Fibroblast of the conjunctiva (primary cell): ENCODE data around the gene USP6NL.
A peak's percentile ranks its signal among the peaks of the same experiment; 100 is the strongest.
"Not testable (repeated sequence)": the region's sequence is repeated elsewhere in the genome, so short reads cannot be mapped to it uniquely, and the experiment has no call there.

ENCODE experiments used
- DNase-seq: peaks from one replicate; pipeline ENCODE4 v3.0.0-alpha.2; 2010; ENCODE audit warnings: low read depth

Gene USP6NL

GRCh38 chr10:11515596-11516430 lies 95.6 kb downstream of the USP6NL start:
- DNase-seq: peak; percentile 64

- DNase-seq: no peak
Measured at GRCh38 chr10:11513727-11514126, 97.7 kb downstream of the USP6NL start.

DNA sequence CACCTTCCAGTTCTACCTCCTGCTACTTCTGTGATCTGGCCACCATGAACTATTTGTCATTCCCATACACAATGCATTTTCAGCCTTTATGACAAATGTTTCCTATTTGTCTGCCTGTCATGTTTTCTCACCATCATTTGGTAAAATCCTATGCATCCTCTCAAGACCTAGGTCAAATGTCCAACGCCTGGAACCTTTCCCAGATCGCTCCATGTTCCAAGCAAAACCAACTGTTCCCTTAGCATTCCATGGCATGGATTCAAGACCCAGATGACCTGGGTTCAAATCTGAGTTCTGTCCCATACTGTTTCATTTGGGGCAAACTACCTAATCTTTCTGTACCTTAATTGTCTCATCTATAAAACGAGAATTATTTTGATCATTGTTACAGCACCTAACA lies 98.9 kb downstream of the USP6NL start:
- no peak for DNase-seq

DNA sequence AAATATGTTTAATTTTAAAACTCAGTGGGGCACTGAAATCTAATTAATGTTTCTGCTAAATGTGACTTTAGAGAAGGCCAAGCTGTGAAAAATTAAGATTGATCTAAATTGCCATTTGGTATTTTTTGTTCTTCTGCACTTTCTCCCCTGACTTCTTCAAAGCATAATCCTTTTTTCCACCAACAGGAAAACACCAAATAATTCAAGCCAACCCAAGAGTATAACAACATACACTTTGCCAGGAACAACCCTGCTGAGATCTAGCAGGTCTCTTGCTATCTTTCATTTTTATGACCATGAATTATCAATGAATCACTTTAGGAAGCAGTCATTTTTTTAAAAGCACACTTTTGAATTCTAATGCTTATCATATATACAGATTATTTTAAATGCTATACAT lies 100.1 kb downstream of the USP6NL start:
- DNase-seq: no peak

GRCh38 chr10:11510736-11511135 lies 100.7 kb downstream of the USP6NL start:
- DNase-seq: no peak

DNA sequence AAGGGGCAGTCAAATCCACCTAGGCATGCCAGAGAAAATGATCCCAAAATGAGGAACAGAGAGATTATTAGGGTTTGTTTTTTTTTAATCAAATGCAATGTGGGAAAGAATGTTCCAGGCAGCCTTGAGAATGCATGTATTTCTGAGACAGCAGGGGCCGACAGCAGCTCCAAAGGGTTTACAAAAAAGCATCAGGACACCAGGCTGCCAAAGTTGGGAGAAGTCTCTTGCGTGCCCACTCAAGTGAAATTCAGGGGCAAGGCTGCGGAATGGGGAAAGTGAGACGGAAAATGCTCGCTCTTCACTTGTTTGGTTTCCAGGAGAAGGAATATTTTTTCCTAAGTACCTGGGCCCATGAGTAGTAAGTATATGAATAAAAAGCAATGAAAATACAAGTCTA lies 101.2 kb downstream of the USP6NL start:
- no peak for DNase-seq

GRCh38 chr10:11509036-11509435 lies 102.4 kb downstream of the USP6NL start:
- DNase-seq: no peak

DNA sequence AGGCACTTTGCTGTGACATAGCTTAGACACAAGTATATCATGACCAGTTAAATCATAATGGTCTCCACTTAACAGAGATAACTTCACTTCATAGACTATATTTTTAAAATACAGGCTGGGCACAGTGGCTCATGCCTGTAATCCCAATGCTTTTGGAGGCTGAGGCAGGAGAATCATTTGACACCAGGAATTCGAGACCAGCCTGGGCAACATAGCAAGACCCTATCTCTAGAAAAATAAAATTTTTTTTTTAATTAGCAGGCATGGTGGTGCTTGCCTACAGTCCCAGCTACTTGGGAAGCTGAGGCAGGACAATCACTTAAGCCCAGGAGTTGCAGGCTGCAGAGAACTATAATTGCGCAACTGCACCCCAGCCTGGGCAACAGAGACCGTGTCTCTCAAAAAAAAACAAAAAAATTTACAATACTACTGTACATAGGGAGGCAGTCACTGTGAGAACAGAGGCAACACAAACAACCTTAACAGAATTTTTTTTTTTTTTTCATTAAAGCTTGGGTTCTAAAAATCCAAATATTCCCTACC lies 105.1 kb downstream of the USP6NL start:
- no peak for DNase-seq

- DNase-seq: no peak
Measured at GRCh38 chr10:11505639-11506038, 105.8 kb downstream of the USP6NL start.

DNA sequence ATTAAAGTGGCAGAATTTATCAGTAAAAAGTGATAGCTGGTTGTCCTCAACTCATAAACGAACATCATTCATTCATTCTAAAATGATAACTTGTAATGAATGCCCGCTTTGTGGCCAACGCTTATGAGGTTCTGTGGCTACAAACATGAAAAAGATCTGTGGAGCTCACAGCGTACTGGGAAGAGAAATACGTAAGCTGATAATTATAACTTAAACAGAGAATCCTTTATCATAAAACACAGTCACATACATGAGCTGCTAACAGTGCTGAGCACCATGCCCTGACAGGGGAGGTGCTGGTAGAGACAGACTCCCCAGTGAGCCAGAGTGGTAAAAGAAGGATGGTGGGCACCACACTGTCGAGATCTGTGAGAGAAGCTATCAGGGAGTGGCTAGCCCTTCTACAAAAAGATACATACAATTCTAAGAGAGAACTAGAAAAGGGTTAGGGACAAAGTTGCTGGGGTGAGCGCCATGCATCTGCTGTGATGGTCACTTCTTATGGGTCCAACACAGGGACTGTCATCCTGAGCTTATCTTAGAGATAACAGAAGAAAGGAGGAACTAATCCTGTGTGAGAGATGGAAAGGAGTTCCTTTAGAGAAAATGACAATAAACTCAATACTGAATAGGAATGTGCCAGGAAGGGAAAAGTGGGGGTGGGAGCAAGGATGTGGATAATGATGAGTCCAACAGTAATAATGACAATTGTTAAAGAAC lies 106.7 kb downstream of the USP6NL start:
- DNase-seq: no peak

- no peak for DNase-seq
Measured at GRCh38 chr10:11501600-11501999, 109.8 kb downstream of the USP6NL start.

DNA sequence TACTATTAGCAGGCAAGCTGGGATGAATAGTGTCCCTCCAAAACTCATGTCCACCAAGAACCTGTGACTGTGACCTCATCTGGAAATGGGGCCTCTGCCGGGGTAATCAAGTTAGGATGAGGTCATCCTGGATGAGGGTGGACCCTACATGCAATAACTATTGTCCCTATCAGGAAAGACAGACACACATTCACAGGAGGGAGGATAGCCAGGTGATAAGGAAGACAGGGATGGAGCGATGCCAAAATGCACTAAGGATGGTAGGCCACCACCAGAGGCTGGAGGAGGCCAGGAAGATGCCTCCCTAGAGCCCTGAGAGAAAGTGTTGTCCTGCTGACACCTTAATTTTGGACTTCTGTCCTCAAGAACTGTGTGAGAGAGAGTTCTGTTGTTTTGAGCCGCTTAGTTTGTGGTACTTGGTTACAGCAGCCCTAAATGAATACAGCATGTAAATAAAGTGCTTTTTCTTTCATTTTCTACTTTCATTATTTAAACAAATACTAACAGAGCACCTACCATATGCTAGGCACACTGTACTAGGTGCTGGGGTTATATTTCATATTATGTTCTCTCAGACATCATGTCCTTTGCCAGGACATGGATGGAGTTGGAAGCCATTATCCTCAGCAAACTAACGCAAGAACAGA lies 111.9 kb downstream of the USP6NL start:
- DNase-seq: no peak

DNA sequence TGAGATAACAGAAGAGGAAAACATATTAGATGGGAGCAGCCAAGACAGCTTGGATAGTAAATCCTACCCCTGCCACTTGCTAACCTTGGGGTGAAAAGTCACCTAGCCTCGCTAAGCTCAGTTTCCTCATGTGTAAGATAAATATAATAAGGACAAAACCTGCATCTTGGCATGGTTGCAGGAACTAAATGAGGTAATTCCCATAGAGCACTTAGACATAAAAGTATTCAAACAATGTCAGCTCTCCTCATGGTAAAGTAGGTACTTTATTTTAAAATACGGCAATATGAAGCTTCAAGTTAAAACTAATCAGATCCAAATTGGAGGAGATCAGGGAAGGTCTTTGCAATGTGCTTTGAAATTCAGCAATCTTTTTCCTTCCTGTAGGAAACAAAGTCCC lies 113.1 kb downstream of the USP6NL start:
- no peak for DNase-seq

- not testable (repeated sequence) for DNase-seq
Measured at GRCh38 chr10:11494923-11495322, 116.5 kb downstream of the USP6NL start.

GRCh38 chr10:11493646-11494045 lies 117.8 kb downstream of the USP6NL start:
- DNase-seq: no peak

DNA sequence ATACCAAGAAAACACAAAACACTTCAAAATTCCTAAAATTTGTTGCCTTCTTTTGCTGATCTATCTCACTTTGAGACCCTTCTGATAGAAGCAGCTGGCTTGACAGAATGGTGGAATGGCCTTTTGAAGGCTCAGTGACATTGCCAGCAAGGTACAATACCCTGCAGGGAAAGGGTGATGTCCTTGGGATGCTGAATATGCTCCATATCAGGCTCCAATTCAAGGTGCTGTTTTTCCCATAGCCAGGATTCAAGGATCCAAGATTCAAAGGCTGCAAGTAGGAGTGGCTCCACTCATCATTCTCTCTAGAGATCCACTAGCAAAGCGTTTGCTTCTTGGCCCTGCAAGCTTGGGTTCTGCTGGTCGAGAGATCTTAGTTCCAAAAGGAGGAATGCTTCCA lies 120.4 kb downstream of the USP6NL start:
- DNase-seq: no peak

DNA sequence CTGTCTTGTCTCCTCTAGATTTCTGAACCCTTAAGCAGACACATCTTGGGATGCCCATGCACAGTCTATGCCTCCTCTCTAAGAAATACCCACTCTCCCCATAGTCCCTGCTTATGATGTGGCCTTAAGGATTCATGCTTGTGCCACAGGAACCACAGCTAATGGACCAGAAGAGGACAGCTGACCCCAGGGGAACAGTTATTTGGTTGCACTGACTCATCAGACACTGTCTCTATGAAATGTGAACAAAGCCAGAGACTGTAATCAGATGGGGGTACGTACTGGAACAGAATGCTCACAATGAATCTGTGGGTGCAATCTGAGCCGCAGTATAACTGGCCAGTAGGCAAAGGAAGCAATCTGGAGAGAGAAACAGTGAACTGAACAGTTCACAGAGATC lies 121.9 kb downstream of the USP6NL start:
- DNase-seq: no peak

DNA sequence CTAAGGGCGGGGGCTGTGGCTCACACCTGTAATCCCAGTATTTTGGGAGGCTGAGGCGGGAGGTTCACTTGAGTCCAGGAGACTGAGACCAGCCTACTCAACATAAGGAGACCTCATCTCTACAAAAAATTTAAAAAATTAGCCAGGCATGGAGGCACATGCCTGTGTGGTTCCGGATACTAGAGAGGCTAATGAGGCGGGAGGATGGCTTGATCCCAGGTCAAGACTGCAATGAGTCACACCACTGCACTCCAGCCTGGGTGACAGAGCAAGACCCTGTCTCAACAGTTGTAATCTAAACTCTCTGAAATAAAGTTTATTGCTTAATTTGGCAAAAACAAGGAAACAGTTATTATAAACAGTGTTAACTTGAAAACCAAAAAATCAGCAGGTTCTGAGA lies 123.3 kb downstream of the USP6NL start:
- DNase-seq: no peak

GRCh38 chr10:11483201-11484148 lies 128.0 kb downstream of the USP6NL start:
- DNase-seq: no peak

GRCh38 chr10:11482306-11482705 lies 129.1 kb downstream of the USP6NL start:
- no peak for DNase-seq

DNA sequence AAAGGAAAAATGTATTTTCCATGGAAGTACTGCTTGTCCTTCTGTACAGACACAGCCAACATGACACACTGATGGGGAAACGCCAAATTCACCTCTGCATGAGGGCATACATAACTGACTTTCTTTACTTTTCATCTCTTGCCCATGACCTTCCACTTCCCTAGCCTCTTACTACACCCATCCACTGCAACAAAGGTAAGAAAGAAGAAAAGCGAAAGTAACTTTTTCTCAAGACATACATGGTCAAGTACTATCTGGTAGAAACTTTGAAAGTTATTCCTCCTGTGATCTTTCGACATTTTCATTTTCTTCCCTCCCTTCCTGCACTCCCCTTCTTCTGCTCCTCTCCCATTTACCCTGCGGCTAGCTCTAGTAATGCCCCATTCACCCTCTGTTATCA lies 130.8 kb downstream of the USP6NL start:
- no peak for DNase-seq

- no peak for DNase-seq
Measured at GRCh38 chr10:11479300-11479699, 132.2 kb downstream of the USP6NL start.
